BJ (cell line): ENCODE measurements around the gene TOP2A. TPM values are rescaled to one million over a fixed set of nuclear protein-coding genes. Genes with fewer than 3 reads are reported as not detected.
A peak's percentile ranks its signal among the peaks of the same experiment; 100 is the strongest.

Experiments
- CTCF ChIA-PET: fragments of 350-600 bp; formaldehyde crosslinking; extraction: SDS; loops from one replicate; lab custom pipeline; 2021; ENCODE audit warnings: antibody characterized with exemption, inconsistent platforms; lab: Yijun Ruan, JAX
- POLR2A ChIA-PET: fragments of 300-600 bp; sonication (Branson Sonifier 250); formaldehyde crosslinking; extraction: SDS; loops from one replicate; lab custom pipeline; 2021; ENCODE audit warnings: antibody characterized with exemption; lab: Charles Lee
- DNase-seq: peaks from one replicate; pipeline ENCODE4 v3.0.0-alpha.2; 2011; ENCODE audit warnings: low read depth
- H3K27me3 ChIP-seq: 2 replicates; pipeline ENCODE4 v1.6.0; 2011; ENCODE audit warnings: low read length; ENCODE audit not compliant: control insufficient read depth, insufficient read depth
- H3K36me3 ChIP-seq: 2 replicates; pipeline ENCODE4 v1.5.1; 2011; ENCODE audit warnings: low read length; ENCODE audit not compliant: control insufficient read depth, insufficient read depth
- H3K4me3 ChIP-seq: 2 replicates; pipeline ENCODE4 v1.5.1; 2011; ENCODE audit warnings: low read depth, mild to moderate bottlenecking, control low read depth, low read length
- CTCF ChIP-seq: IDR thresholded peaks from 2 replicates; pipeline ENCODE4 v1.5.1; 2011; ENCODE audit warnings: low read depth, mild to moderate bottlenecking, control low read depth, inconsistent platforms, low read length, moderate library complexity; ENCODE audit not compliant: insufficient read depth
- polyA plus RNA-seq: library from polyadenylated mRNA; depleted of rRNA; stranded (reverse); fragments of >200 nt; gene quantifications from 2 replicates; pipeline ENCODE4 v1.2.3, GENCODE V29; 2011

The TOP2A gene
- polyA plus RNA-seq, 1 experiment, result 31.8 TPM

GRCh38 chr17:40347319-40348135, 70.2 kb downstream of the TOP2A start:
- H3K4me3 ChIP-seq, result no peak overlapping the region
- H3K36me3 ChIP-seq, result peaks cover 32% of the 10 kb centered on the region
- TF ChIP-seq CTCF, result no peak
- no peaks in the 10 kb centered on the region for H3K27me3 ChIP-seq
- DNase-seq, result no peak
- POLR2A ChIA-PET, result no interaction called here
- CTCF ChIA-PET, result interaction anchor here (3.4 to 28.2 kb wide), 2 partner anchors 10 to 40 kb away, joined by 18 to 762 read pairs; partner anchors contain the start of gene RARA

- H3K36me3 ChIP-seq, result peaks cover 27% of the 10 kb centered on the region
- no peak for DNase-seq
- TF ChIP-seq CTCF, result no peak
- POLR2A ChIA-PET, result no interaction called here
- no peaks in the 10 kb centered on the region for H3K27me3 ChIP-seq
- CTCF ChIA-PET, result interaction anchor here (3.4 to 28.2 kb wide), 2 partner anchors 11 to 39 kb away, joined by 18 to 762 read pairs; partner anchors contain the start of gene RARA
- no peak overlapping the region for H3K4me3 ChIP-seq
Observed at GRCh38 chr17:40346765-40347158, 70.9 kb downstream of the TOP2A start.

GRCh38 chr17:40345994-40346764, 71.5 kb downstream of the TOP2A start:
- H3K36me3 ChIP-seq, result peaks cover 24% of the 10 kb centered on the region
- no peak for DNase-seq
- POLR2A ChIA-PET, result interaction anchor here (0.6 to 1.1 kb wide), 2 partner anchors 39 to 142 kb away, joined by 3 to 5 read pairs; no protein-coding TSS in a partner anchor
- TF ChIP-seq CTCF, result no peak
- peak overlapping the region; percentile 84 for H3K4me3 ChIP-seq
- no peaks in the 10 kb centered on the region for H3K27me3 ChIP-seq
- CTCF ChIA-PET, result interaction anchor here (0.7 to 28.2 kb wide), 6 partner anchors 8 to 188 kb away, joined by 3 to 762 read pairs (median 10); partner anchors contain the start of gene RARA

GRCh38 chr17:40345161-40345993, 72.3 kb downstream of the TOP2A start:
- ChIA-PET POLR2A (interaction anchor here (0.6 to 1.1 kb wide), 2 partner anchors 38 to 143 kb away, joined by 3 to 5 read pairs; no protein-coding TSS in a partner anchor), CTCF (interaction anchor here (0.7 to 28.2 kb wide), 7 partner anchors 9 to 189 kb away, joined by 3 to 762 read pairs (median 5); partner anchors contain the start of gene RARA)
- Histone ChIP-seq H3K27me3 (no peaks in the 10 kb centered on the region), H3K4me3 (peak overlapping the region; percentile 84), H3K36me3 (peaks cover 20% of the 10 kb centered on the region)
- DNase-seq, result no peak
- TF ChIP-seq CTCF, result no peak
